ENCODE data around the gene RAB40C.

GRCh38 chr16:617855-618254, 28.0 kb downstream of the RAB40C start:
- TF ChIP-seq POLR2A (IDR thresholded peaks at IDR 0.05) = no peak
- no peak for TF ChIP-seq CTCF (IDR thresholded peaks at IDR 0.05)
